Measurements from ENCODE around the gene SHANK3. TPM values are rescaled to one million over a fixed set of nuclear protein-coding genes. Genes with fewer than 3 reads are reported as not detected.

The SHANK3 gene
- total RNA-seq, 1 donor from 2014 or later: 103 TPM

DNA sequence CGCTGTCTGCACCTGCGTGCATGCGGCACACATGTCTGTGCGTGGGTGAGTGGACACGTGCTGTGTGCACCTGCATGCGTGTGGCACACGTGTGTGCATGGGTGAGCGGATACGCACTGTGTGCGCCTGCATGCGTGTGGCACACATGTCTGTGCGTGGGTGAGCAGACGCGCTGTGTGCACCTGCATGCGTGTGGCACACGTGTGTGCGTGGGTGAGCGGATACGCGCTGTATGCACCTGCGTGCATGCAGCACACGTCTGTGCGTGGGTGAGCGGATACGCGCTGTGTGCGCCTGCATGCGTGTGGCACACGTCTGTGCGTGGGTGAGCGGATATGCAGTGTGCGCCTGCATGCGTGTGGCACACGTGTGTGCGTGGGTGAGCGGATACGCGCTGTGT is 38.3 kb downstream of the SHANK3 start:
- no peak for DNase-seq (ENCODE audit: extremely low read depth, low read depth, low spot score)

DNA sequence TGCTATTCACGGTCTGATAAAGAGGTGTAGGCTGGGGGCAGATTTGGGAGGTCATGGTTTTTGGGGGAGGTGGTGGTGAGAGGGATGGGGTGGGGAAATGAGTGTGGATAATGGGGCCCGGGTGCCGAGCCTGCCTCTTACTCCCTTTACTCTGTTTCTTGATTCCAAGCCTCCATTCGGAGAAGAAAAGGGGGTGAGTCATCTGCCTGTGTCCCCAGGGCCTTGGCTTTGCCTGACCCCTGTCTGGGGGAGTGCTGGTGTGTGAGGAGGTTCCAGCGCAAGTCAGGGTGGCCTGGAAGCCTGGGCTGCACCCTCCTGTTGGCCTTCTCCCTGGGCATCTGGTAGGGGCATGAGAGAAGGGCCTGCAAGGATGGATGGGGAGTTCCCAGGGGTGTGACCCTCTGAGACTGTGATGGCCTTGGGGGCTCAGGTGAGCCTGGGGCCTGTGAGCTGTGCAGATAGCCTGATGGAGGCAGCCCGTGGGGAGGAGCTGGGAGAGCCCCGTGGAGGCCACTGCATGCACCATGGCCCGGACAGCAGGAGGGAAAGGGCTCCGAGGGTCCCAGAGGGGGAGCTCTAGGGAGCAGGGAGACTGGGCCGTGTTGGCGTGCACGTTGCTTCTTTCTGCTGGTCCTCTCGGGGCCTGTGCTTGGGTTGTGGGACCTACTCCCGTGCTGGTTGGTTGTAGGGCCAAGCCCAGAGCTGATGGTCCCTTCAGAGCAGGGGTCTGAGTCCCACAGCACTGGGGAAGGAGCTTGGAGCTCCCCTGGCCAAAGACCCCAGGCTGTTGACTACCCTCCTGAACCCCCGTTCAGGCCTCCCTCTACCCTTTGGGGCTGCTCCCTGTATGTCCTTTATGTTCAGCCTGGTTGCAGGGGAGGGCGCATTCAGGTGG is 39.1 kb downstream of the SHANK3 start:
- no peak for DNase-seq (ENCODE audit: extremely low read depth, low read depth, low spot score)

DNA sequence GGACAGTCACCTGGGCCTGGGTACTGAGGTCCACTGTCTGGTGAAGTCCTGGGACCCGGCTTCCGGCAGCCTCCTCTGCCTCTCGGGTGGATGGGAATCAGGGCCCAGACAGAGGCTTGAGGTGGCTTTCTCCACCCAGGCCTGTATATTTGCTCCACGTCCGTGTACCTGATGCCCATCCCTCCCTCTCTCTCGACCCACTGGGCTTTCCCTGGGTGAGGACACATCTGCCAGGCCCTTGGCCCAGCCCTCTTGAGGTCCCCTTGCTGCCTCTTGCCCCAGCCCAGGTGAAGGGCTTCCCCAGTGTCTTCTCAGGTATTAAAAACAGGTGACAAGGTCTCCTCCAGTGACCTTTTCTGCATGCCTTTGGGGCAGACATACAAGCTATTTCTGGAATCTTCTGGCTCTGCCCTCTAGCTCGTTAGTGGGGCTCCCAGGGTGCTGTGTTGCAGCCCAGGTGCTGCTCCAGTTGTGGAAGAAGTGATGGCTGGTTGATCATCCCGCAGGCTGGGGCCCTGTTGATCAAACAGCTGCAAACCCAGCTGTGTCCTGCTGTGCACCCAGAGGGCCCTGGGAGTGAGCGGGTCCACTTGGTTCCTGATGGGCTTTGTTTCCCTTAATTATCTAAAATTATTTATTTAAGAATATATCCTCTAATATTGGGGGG is 39.9 kb downstream of the SHANK3 start:
- DNase-seq (ENCODE audit: extremely low read depth, low read depth, low spot score): no peak

DNA sequence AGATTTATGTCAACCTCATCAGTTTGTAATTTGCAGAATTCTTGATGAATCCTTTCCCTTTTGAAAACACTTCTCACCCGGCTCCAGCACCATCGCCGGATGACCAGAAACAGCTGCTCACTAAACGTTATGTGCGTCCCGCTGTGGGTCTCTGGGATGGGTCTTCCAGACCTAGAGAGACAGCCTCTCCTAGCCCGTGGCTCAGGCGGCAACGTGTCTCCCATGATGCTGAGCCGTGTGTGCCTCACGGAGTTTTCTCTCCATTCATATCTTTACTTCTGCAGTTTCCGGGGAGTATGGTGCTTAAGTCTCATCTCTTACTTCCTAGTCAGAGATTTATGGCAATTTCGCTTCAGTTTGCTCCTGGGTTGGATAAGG is 40.4 kb downstream of the SHANK3 start:
- DNase-seq (ENCODE audit: extremely low read depth, low read depth, low spot score): no peak

DNA sequence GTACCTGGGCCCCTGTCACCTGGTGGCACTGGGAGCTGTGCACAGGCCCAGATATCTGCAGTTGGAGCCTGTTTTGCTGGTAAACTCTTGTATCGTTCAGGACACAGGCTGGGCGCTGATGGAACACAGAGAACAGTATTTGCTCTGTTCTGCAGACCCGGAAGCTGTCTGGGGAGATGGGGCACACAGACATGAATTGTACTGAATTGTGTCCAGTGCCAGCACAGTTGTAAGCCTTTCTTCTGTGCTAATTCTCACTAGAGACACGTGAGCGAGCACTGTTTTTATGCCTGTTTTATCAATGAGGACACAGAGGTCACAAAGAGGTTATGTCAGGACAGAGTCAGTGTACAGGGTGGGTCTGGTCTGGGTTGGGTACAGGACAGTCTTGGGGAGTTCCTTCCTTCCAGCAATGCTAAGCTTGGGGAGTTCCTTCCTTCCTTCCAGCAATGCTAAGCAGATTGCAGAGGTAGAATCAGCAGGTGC is 41.0 kb downstream of the SHANK3 start:
- DNase-seq (ENCODE audit: extremely low read depth, low read depth, low spot score): no peak

DNA sequence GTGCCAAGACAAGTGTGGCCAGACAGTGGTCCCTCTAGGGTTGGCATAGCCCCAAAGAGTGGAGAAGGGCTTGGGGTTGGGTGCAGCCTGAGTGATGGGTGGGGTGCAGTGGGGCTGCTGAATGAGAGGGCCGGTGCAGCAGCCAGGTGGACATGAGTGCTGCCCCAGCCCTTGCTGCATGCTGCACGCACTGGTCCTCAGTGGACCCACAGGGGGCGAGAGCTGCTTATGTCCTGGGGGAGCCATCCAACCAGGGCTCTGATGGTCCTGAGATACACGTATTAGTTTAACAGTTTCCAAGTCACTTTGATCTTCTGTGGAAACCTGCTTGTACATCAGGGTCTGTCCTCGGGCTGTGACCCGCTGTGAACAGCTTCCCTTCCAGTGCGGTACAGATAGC is 41.5 kb downstream of the SHANK3 start:
- DNase-seq (ENCODE audit: extremely low read depth, low read depth, low spot score): no peak

DNA sequence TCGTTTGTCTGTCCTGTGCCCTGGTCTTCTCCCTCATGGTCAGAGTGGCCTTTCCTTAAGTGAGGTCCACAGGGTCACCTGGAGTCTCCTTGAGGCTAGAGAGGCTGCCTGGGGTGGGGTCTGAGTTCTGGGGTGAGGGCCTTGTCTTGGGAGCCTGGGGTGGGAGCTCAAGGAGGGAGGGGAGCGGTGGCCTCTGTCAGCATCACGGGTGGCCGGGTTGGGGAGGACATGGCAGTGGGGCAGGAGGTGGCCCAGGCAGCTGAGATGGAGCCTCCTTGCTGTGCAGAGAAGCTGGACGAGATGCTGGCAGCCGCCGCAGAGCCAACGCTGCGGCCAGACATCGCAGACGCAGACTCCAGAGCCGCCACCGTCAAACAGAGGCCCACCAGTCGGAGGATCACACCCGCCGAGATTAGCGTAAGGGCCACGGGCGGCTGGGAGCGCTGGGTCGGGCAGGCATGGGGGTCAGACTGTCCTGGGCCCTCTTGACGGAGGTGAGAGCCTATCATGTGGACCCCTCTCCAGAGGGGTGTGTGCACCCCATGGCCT is 42.1 kb downstream of the SHANK3 start:
- DNase-seq (ENCODE audit: extremely low read depth, low read depth, low spot score): no peak

DNA sequence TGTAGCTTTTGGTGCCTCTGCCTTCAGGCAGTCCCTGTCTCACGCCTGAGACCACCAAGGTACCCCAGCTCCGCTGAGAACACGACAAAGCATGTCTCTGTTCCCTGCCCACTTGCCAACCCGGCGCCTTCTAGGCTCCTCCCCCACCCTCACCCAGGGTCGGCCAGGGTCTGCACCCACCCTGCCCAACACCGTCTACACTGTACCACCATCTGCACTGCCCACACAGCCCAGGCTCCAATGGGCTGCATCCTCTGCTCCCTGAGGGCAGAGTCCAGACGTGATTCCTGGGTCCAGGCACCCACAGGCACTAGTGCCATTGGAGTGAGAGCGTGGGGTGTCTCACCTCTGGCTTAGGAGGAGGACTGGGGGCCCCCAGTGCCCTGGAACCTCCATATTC is 42.6 kb downstream of the SHANK3 start:
- DNase-seq (ENCODE audit: extremely low read depth, low read depth, low spot score): no peak

DNA sequence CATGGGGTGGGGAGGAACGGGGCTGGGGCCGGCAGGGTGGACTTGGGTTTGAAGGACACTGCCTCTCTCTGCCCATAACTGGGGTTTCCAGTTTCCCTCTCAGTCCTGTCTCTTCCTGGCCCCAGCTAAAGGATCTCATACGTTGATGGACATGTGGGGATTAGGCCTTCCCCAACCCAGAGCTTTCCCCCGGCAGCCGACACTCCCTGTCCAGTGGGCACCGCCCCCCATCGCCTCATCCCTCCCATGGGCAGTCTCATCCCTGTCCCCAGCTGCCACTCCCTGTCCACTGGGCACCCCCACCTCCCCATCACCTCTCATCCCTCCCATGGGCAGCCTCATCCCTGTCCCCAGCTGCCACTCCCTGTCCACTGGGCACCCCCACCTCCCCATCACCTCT is 43.2 kb downstream of the SHANK3 start:
- no peak for DNase-seq (ENCODE audit: extremely low read depth, low read depth, low spot score)

DNA sequence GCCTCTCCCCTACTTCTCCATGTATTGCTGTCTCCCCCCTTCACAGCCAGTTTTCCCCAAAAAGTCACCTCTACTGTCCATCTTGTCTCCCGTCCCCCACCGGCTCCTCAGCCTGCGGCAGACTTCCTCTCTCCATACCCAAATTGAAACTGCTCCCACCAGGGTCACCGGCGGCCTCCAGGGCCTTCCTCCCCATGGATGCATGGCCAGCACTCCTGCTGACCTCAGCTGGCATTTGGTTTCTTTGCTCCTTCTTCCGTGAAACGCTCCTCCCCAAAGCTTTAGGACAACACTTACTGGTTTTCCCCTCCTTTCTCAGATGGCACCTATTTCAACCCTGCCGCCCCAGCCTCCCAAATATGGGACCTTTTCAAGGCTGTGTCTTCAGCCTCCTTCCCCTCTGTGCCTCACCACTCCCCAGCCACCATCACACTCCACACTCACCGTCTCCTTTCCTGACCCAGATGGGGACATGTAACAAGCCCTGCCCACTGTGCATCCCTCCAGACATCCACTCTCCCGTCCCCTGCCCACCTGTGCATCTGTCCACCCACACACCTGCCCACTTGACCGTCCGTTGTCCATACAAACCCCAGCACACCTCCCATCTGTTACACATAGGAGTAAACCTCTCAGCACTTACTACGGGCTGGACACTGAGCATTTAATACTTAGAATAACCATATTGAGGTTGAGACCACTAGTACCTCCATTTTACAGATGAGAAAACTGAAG is 43.8 kb downstream of the SHANK3 start:
- DNase-seq (ENCODE audit: extremely low read depth, low read depth, low spot score): no peak

DNA sequence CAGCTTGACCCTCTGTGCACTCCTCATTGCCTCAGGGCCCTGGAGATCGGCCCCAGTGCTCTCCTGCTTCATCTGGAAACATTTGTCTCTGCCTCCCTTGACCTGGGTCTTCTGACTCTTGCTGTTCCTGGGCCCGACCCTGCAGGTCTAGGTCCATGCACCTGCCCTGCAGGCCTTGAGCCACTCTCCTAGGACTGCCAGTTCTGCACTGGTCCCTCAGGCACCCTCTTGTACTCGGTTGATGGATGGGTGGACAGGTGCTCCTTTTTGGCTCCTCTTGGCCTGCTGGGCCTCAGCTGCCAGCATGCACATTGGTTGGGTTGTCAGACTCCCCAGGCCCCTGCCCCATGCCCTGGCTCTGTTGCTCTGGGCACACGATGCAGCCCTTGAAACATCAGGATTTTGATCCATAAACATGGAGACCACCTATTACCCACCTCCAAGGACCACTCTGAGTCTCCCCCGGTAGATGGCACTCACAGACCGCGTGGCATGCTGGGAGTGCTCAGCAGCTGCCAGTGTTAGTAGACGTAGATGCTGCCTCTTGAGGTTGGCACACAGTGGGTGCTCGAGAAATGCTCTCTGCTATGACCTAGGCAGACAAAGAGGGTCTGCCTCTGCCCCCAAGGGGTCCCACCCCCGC is 45.2 kb downstream of the SHANK3 start:
- no peak for DNase-seq (ENCODE audit: extremely low read depth, low read depth, low spot score)

DNA sequence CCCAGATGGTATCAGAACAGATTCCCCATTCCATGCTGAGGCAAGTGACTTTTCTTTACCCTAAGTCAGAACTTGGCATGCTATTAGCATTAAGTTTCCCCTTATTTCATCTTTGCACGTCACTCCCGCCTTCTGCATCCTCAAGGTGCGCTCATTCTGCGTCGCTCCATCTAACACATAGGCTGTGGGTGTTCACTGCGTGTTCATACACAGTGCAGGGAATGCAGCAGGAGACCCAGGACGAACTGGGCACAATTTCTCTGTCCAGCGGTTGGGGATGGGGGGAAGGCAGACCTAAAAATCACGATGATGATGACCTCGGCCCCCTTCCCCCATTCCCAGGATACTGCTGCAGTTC is 45.7 kb downstream of the SHANK3 start:
- no peak for DNase-seq (ENCODE audit: extremely low read depth, low read depth, low spot score)

DNA sequence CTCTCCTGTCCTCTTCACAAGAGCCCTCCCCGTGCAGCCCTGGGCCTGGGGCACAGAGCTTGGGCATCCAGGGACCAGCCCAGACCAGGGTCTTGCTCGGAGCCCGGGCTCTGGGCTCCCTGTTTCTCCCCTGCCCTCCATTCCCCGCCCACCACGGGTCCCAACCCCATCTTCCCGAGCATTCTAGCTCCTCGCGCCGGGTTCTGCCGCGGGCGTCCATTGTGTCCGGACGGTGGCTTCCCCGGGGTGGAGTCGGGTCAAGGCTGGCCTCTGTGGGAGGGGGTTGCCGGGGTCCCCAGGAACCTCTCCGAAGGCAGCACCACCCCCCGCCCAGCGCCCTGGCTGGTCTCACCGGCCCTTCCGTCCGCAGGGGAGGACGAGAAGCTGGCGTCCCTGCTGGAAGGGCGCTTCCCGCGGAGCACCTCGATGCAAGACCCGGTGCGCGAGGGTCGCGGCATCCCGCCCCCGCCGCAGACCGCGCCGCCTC is 47.2 kb downstream of the SHANK3 start:
- DNase-seq (ENCODE audit: extremely low read depth, low read depth, low spot score): no peak

DNA sequence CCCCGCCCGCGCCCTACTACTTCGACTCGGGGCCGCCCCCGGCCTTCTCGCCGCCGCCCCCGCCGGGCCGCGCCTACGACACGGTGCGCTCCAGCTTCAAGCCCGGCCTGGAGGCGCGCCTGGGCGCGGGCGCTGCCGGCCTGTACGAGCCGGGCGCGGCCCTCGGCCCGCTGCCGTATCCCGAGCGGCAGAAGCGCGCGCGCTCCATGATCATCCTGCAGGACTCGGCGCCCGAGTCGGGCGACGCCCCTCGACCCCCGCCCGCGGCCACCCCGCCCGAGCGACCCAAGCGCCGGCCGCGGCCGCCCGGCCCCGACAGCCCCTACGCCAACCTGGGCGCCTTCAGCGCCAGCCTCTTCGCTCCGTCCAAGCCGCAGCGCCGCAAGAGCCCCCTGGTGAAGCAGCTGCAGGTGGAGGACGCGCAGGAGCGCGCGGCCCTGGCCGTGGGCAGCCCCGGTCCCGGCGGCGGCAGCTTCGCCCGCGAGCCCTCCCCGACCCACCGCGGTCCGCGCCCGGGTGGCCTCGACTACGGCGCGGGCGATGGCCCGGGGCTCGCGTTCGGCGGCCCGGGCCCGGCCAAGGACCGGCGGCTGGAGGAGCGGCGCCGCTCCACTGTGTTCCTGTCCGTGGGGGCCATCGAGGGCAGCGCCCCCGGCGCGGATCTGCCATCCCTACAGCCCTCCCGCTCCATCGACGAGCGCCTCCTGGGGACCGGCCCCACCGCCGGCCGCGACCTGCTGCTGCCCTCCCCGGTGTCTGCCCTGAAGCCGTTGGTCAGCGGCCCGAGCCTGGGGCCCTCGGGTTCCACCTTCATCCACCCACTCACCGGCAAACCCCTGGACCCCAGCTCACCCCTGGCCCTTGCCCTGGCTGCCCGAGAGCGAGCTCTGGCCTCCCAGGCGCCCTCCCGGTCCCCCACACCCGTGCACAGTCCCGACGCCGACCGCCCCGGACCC is 48.0 kb downstream of the SHANK3 start:
- no peak for DNase-seq (ENCODE audit: extremely low read depth, low read depth, low spot score)

DNA sequence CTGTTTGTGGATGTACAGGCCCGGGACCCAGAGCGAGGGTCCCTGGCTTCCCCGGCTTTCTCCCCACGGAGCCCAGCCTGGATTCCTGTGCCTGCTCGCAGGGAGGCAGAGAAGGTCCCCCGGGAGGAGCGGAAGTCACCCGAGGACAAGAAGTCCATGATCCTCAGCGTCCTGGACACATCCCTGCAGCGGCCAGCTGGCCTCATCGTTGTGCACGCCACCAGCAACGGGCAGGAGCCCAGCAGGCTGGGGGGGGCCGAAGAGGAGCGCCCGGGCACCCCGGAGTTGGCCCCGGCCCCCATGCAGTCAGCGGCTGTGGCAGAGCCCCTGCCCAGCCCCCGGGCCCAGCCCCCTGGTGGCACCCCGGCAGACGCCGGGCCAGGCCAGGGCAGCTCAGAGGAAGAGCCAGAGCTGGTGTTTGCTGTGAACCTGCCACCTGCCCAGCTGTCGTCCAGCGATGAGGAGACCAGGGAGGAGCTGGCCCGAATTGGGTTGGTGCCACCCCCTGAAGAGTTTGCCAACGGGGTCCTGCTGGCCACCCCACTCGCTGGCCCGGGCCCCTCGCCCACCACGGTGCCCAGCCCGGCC is 48.7 kb downstream of the SHANK3 start:
- no peak for DNase-seq (ENCODE audit: extremely low read depth, low read depth, low spot score)

DNA sequence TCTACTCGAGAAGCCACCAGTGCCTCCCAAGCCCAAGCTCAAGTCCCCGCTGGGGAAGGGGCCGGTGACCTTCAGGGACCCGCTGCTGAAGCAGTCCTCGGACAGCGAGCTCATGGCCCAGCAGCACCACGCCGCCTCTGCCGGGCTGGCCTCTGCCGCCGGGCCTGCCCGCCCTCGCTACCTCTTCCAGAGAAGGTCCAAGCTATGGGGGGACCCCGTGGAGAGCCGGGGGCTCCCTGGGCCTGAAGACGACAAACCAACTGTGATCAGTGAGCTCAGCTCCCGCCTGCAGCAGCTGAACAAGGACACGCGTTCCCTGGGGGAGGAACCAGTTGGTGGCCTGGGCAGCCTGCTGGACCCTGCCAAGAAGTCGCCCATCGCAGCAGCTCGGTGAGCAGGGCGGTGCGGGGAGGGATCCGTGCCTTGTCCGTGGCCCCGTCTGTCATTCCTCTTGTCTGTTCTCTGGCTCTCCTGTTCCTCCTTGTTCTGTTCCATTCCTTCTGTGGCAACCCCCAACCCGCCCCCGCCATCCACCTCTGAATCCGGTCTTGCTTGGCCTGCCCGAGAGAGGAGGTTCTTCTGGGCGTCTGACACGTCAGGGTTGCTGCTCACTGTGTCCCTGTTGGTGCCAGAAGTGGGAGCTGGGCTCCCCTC is 49.6 kb downstream of the SHANK3 start:
- DNase-seq (ENCODE audit: extremely low read depth, low read depth, low spot score): no peak
